Chondrocyte (in vitro differentiated cells): ENCODE results near the gene CDK19. TPM values are rescaled to one million over a fixed set of nuclear protein-coding genes. Genes with fewer than 3 reads are reported as not detected.

ENCODE experiments used
- DNase-seq: peaks from one replicate; pipeline ENCODE4 v3.0.0; 2021; ENCODE audit warnings: mixed read lengths, low spot score
- H3K27ac Mint-ChIP-seq: one replicate; pipeline ENCODE4 v1.8.0; 2021; ENCODE audit warnings: mild to moderate bottlenecking, moderate library complexity, mixed read lengths; ENCODE audit not compliant: unreplicated experiment
- H3K27me3 Mint-ChIP-seq: 2 replicates; pipeline ENCODE4 v1.8.0; 2021; ENCODE audit warnings: low read depth, mixed read lengths
- H3K36me3 Mint-ChIP-seq: 2 replicates; pipeline ENCODE4 v1.8.0; 2021; ENCODE audit warnings: low read depth, mixed read lengths
- H3K4me1 Mint-ChIP-seq: 2 replicates; pipeline ENCODE4 v1.8.0; 2021; ENCODE audit warnings: low read depth, mild to moderate bottlenecking, mixed read lengths
- H3K4me3 Mint-ChIP-seq: one replicate; pipeline ENCODE4 v1.8.0; 2021; ENCODE audit warnings: mild to moderate bottlenecking, moderate library complexity, mixed read lengths; ENCODE audit not compliant: unreplicated experiment
- H3K9me3 Mint-ChIP-seq: 2 replicates; pipeline ENCODE4 v1.8.0; 2021; ENCODE audit warnings: low read depth, mixed read lengths
- total RNA-seq: library from RNA; stranded (reverse); gene quantifications from 3 replicates; pipeline ENCODE4 v1.2.1, GENCODE V29; 2021
- TF ChIP-seq, protein P1 (sequence below): fragments of 200-600 bp; sonication (generic); IDR thresholded peaks from 2 replicates; pipeline ENCODE4 v1.5.0; 2021; ENCODE audit warnings: antibody characterized with exemption, mild to moderate bottlenecking, moderate library complexity

Gene CDK19
- total RNA-seq, 1 donor from 2014 or later: 21.6 TPM

DNA sequence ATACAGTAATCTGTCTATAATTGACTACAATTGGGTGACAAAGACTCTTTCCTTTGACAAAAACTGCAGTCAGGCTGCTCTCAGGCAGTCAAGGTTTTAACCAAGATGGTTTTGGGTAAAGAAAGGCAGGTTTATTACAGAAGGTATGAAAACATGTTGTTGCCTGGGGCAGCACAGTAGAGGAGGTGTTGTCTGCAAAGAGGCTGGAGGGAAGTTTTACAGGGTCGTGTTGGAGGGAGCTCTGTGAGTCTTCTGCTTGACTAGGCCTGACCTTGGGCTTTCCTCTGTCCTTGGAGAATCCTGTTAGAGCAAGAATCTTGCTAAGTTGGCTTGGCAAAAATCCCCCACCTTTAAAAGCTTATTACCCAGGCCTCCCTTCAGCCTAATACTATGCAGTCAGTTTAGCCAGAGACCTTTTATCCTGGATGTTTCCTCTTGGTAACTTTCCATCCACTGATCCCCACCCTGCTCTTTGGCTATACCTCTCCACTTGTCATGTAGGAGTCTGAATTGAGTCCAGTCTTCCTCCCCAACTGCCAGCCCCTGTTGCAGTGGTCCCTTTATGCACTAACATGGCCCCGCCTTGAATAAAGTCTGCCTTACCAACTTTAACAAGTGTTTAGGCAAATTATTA is 195.9 kb downstream of the CDK19 start:
- Mint-ChIP-seq H3K27me3 (no peaks in the 10 kb centered on the region), H3K4me3 (no peak overlapping the region), H3K36me3 (peaks cover 16% of the 10 kb centered on the region), H3K9me3 (no peaks in the 10 kb centered on the region), H3K4me1 (peaks cover 7% of the 10 kb centered on the region), H3K27ac (no peak overlapping the region)
- TF ChIP-seq, protein P1, sequence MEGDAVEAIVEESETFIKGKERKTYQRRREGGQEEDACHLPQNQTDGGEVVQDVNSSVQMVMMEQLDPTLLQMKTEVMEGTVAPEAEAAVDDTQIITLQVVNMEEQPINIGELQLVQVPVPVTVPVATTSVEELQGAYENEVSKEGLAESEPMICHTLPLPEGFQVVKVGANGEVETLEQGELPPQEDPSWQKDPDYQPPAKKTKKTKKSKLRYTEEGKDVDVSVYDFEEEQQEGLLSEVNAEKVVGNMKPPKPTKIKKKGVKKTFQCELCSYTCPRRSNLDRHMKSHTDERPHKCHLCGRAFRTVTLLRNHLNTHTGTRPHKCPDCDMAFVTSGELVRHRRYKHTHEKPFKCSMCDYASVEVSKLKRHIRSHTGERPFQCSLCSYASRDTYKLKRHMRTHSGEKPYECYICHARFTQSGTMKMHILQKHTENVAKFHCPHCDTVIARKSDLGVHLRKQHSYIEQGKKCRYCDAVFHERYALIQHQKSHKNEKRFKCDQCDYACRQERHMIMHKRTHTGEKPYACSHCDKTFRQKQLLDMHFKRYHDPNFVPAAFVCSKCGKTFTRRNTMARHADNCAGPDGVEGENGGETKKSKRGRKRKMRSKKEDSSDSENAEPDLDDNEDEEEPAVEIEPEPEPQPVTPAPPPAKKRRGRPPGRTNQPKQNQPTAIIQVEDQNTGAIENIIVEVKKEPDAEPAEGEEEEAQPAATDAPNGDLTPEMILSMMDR: no peak
- DNase-seq: no peak

- H3K27ac Mint-ChIP-seq: no peak overlapping the region
- no peaks in the 10 kb centered on the region for H3K9me3 Mint-ChIP-seq
- TF ChIP-seq, protein P1: peak; percentile 68
- H3K36me3 Mint-ChIP-seq: peaks cover 17% of the 10 kb centered on the region
- H3K4me3 Mint-ChIP-seq: no peak overlapping the region
- no peaks in the 10 kb centered on the region for H3K27me3 Mint-ChIP-seq
- peaks cover 7% of the 10 kb centered on the region for H3K4me1 Mint-ChIP-seq
- DNase-seq: no peak
These were observed 196.5 kb downstream of the CDK19 start for GRCh38 chr6:110618591-110619267.

DNA sequence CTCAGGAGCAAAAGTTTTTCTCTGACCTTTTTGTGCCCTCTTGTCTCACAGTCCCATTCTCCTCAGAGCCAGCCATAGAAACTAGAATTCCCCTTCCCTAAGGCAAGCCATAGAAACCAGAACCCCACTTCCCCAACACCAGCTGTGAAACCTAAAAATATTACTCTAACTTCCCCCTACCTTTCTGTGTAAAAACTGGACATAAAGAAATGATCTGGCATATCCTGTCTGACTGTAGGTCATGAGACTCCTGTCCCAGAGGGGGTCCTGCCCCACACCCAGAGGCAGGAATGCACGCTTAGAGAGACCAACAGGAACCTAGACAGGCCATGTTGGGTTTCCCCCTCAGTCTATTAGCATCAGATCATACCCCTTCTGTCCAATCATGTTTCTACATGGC is 198.2 kb downstream of the CDK19 start:
- no peak overlapping the region for H3K4me3 Mint-ChIP-seq
- no peak for DNase-seq
- peaks cover 7% of the 10 kb centered on the region for H3K4me1 Mint-ChIP-seq
- H3K27ac Mint-ChIP-seq: no peak overlapping the region
- TF ChIP-seq, protein P1: no peak
- peaks cover 13% of the 10 kb centered on the region for H3K36me3 Mint-ChIP-seq
- H3K27me3 Mint-ChIP-seq: no peaks in the 10 kb centered on the region
- no peaks in the 10 kb centered on the region for H3K9me3 Mint-ChIP-seq

DNA sequence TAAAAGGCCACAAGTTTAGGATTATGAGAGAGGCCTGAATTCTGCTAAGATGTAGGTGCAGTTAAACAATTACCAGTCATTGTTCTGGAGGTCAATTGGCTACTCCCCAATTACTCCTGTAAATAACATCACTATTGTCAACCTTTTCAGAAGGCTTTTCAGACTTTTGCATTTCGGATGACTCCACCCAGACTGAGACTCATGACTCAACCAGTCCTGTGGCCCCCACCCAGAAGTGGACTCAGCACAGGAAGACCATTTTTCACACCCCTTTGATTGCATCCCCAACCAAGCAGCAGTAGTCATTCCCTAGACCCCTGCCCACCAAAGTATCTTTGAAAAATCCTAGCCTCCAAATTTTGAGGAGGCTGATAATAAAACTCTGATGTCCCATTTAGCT is 199.5 kb downstream of the CDK19 start:
- H3K4me1 Mint-ChIP-seq: peaks cover 7% of the 10 kb centered on the region
- no peaks in the 10 kb centered on the region for H3K9me3 Mint-ChIP-seq
- H3K27ac Mint-ChIP-seq: no peak overlapping the region
- no peaks in the 10 kb centered on the region for H3K27me3 Mint-ChIP-seq
- TF ChIP-seq, protein P1: no peak
- H3K4me3 Mint-ChIP-seq: no peak overlapping the region
- peaks cover 10% of the 10 kb centered on the region for H3K36me3 Mint-ChIP-seq
- no peak for DNase-seq

GRCh38 chr6:110614586-110614985 is 200.7 kb downstream of the CDK19 start:
- TF ChIP-seq, protein P1: no peak
- H3K27me3 Mint-ChIP-seq: no peaks in the 10 kb centered on the region
- H3K4me3 Mint-ChIP-seq: no peak overlapping the region
- H3K9me3 Mint-ChIP-seq: no peaks in the 10 kb centered on the region
- no peak for DNase-seq
- H3K4me1 Mint-ChIP-seq: peaks cover 7% of the 10 kb centered on the region
- no peak overlapping the region for H3K27ac Mint-ChIP-seq
- H3K36me3 Mint-ChIP-seq: peaks cover 7% of the 10 kb centered on the region
